GM19438 (cell line): Measurements from ENCODE around the gene RLF.
"Not testable (repeated sequence)": the region's sequence is repeated elsewhere in the genome, so short reads cannot be mapped to it uniquely, and the experiment has no call there.

Experiments
- ATAC-seq: cut with Tn5 transposase; IDR thresholded peaks from one replicate; pipeline ENCODE4 v1.9.1; 2021; ENCODE audit warnings: low read depth; ENCODE audit not compliant: unreplicated experiment

The RLF gene

DNA sequence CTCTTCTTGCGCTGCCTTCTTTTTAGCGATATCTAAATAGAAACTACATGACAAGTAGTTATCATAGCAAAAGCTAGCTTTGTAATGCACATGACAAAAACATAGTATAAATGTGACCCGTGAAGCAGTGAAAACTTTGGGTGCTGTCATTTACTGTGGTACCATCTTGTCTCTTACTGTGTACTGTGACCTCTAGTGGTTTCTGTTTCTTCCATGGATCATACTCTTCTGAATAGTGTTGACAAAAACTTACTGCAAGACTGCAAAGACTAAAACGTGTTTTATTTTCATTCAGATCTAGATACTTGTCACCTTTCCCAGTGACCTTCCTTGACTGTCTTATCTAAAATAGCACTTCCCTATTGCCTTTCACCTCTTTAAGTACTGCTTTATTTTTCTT lies 6.1 kb downstream of the RLF start:
- no peak for ATAC-seq

DNA sequence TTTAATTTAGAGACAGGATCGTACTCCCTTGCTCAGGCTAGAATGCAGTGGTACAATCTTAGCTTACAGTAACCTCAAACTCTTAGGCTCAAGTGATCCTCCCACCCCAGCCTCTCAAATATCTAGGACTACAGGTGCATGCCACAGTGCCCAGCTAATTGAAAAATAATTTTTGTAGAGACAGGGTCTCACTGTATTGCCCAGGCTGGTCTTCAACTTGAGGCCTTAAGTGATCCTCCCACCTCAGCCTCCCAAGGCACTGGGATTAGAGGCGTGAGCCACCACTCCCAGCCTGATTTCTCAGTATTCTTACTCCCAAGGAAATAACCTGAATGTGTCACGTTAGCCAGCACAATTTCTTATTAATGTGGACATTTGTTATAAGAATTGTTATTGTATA lies 9.8 kb downstream of the RLF start:
- no peak for ATAC-seq

DNA sequence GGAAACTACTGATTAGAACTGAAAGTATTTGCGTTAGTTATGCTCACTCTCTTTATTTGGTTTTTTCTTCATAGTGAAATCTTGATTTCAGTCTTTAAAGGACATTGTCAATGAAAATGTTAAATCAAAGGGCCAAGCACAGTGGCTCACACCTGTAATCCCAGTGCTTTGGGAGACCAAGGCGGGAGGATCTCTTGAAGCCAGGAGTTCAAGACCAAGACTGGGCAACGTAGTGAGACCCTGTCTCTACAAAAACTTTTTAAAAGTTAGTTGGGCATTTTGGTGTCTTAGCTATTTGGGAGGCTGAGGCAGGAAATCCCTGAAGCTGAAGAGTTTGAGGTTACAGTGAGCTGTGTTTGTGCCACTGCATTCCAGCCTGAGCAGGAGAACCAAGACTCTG lies 13.6 kb downstream of the RLF start:
- ATAC-seq, result no peak

DNA sequence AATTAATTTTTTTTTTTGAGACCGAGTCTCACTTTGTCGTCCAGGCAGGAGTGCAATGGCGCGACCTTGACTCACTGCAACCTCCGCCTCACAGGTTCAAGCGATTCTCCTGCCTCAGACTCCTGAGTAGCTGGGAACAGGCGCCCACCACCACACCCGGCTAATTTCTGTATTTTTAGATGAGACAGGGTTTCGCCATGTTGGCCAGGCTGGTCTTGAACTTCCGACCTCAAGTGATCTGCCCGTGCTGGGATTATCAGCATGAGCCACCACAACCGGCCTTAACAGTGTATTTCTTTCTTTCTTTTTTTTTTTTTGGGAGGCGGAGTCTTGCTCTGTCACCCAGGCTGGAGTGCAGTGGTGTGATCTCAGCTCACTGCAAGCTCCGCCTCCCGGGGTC lies 15.8 kb downstream of the RLF start:
- not testable (repeated sequence) for ATAC-seq

DNA sequence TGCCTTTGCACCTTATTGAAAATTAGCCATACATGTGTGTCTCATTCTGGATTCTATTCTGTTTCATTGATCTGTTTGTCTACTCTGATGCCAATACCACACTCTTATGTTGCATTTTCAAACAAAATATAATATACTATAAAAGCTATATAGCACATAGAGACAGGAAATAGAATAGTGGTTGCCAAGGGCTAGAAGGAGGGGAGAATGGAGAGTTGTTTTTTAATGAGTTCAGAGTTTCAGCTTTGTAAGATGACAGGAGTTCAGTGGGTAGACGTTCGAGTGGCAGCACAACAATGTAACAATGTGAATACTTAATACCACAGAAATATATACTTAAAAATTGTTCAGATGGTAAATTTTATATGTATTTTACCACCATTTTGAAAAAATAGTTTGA lies 17.0 kb downstream of the RLF start:
- no peak for ATAC-seq

DNA sequence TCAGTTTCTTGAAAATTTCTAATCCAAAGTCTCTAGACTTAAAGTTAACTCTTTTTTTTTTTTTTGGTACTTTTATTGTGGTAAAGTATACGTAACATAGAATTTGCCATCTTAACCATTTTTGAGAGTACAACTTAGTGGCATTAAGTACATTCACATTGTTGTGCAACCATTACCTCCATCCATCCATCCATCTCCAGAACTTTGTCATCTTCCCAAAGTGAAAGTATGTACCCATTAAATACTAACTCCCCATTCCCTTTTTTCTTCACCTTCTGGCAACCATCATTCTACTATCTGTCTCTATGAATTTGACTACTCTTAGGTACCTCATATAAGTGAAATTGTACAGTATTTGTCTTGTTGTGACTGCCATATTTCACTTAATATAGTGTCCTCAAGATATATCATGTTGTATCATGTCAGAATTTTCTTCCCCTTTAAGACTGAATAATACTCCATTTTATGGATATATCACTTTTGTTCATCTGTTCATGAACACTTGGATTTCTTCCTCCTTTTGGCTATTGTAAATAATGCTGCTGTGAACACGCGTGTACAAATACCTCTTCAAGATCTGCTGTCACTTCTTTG lies 18.4 kb downstream of the RLF start:
- ATAC-seq, result no peak

DNA sequence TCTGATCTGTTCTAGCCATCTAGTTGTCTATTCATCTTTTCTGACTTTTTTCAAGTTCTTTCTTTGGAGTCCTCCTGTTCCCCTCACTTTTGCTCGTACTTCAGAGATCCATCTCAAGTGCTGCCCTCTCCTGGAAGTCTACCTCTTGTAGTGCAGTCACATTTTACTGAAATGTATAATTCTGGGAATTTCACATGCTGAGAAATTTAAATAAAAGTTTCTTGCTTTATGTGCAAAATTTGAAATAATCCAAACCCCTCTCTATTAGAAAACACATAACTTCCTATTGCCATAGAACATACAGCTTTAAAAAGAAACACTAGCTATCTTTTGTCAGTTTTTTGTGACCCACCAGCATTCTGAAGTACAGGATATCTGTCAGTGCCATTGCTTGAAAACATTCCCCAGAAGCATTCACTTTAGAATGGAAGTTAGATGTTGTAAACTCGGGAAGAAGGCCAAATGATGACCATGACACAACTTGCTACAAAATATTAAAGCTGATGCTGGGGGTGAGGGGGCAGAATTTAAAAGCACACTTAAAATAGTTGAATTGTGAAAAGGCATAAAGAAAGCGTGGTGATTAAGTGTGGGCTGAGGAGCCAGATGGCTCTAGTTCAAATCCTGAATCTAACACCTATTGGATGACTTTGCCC lies 22.0 kb downstream of the RLF start:
- ATAC-seq, result no peak

DNA sequence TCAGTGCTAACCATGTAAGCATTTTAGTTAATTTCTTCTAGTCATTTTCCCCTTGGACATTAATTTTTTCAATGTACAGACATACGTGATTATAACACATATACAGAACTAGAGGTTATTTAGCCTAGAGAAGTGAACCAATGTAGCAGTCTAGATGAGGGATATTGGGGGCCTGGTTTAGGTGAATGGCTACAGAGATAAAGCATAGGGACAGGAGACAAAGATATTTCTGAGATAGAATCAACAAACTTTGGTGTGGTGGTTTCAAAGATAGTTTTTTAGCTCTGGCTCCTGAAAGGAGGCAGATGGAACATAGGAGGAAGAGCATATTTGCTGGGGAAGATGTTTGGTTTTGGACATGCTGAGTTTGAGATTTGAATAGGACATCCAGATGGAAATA lies 23.0 kb downstream of the RLF start:
- ATAC-seq, result no peak

DNA sequence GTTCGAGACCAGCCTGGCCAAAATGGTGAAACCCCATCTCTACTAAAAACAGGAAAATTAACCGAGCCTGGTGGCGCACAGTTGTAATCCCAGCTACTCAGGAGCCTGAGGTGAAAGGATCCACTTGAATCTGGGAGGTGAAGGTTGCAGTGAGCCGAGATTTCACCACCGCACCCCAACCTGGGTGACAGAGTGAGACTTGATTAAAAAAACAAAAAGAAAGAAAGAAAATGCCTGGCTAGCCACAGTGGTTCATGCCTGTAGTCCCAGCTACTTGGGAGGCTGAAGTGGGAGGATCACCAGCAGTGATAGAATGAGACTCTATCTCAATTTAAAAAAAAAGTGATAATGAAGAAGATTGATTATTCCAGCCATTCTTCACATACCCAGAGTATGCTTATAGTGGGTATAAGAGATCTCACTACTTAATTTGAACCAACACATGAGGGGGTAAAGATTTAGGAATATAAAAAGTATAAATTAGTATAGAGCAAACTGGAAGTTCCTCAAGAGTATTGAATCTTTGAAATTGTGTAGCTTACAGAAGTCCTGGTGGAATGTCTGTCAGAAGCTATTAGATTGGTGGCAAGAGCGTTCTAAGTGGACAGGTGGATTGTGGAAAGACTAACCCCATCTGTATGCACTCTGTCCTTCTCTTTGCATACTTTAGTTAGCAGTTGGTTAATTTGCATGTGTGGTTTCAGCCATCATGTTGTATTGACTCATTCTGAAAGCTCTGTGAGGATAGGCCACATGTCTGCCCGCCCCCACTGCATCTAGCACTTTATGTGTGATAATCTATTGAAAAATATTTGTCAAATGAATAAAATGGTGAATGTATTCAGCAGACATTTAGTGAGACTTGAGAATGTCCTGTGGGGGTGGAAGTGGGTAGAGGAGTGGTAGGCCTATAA lies 25.0 kb downstream of the RLF start:
- ATAC-seq, result peak; percentile 93

DNA sequence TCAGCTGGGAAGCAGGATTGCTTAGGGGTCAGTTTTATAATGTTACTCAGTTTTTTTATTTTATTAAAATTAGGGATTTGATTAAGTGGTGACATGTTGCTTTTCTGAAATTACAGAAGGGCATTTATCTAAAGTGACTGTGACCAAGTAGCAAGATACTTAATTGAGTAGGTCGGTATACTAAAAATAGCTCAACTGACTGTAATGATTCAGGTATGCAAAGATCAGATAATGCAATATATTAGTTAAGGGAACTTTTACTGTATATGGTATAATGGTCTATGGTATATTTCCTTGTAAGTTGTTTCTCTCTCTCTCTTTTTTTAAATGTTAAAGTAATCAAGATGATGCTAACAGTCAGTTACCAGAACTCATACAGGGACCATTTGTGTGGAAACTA lies 26.2 kb downstream of the RLF start:
- no peak for ATAC-seq

DNA sequence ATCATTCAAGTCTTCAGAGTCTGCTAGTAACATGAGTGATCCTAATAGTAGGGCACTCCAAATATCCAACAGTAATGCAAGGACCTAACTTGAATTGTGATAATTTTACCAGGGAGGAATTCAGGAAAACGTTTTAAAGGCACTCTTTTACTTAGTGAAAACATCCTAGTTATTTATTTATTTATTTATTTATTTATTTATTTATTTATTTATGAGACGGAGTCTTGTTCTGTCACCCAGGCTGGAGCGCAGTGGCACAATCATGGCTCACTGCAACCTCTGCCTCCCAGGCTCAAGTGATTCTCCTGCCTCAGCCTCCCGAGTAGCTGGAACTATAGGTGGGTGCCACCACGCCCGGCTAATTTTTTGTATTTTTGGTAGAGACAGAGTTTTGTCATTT lies 33.5 kb downstream of the RLF start:
- not testable (repeated sequence) for ATAC-seq

DNA sequence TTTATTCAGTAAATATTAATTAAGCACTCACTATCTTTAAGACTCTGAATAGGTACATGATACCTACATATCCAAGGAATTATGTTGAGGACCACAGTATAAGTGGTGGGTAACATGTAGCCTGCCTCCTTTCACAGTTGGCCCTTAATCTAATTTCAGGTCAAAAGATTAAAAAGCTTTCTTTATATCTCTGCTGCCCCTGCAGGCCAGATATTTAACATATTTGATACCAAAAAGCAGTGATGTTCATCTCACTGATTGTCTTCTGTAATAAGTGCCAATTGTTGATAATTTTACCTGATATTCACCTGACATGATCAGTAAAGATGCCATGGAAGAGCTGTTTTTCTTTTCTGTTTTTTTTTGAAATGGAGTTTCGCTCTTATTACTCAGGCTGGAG lies 36.5 kb downstream of the RLF start:
- no peak for ATAC-seq

DNA sequence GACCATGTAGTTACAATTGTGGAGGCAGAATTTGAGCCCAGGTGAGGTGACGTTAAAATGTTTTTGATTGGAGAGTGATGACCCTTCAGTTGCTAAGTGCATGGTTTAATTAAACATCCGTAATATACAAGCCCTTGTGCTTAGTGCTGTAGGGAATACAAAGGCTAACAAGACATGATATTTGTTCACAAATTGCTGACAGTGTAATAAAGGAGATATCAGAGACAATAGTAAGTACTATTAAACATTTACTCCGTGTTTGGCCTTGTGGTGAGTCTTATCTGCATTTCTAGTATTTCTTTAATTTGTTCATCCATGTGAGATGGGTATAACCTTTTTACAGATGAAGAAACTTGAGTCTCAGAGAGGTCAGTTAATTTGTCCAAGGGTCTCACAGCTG lies 37.9 kb downstream of the RLF start:
- no peak for ATAC-seq

DNA sequence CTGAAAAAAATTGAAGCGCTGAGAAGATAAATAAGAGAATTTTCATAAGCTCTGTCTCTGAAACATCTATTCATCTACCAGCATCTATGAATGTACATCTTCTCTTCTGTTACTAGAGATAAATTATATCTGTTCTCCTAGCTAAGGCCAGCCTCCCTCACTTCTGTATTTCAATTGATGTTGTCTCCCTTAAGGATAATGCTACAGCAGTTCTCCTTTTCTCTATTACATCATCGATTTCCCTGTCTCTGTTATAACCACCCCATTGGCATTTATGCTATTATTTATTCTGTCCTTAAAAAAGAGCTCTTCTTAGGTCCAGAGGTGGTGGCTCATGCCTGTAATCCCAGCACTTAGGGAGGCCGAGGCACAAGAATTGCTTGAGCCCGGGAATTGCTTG lies 43.7 kb downstream of the RLF start:
- no peak for ATAC-seq

DNA sequence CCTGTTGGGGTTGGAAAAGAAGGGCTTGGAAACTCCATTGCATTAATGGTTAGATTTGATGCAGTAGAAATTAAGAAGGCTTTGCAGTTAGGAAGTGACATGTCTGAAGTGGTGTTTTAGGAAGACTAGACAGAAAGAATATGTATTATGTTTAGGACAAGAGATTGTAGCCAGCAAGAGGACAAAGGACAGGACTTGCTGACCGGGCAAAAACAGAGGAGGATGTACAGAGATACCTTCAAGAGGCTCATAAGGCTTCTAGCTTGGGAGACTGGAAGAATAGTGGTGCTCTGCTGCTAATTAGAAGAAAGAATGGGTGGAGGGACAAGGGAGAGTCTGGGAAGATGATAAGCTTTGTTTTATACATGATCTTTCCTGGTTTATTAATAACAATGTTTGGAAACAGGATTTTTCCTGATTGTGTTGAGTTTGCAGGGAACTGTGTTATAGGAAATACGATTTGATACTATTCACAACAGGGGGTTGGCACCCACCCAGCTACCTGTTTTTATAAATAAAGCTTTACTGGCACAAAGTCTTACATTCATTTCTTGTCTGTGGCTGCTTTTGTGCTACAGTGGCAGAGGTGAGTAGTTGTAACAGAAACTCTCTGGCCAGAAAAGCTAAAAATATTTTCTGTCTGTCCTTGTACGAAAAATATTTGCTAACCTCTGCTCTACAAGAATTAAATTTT lies 49.5 kb downstream of the RLF start:
- ATAC-seq, result no peak

DNA sequence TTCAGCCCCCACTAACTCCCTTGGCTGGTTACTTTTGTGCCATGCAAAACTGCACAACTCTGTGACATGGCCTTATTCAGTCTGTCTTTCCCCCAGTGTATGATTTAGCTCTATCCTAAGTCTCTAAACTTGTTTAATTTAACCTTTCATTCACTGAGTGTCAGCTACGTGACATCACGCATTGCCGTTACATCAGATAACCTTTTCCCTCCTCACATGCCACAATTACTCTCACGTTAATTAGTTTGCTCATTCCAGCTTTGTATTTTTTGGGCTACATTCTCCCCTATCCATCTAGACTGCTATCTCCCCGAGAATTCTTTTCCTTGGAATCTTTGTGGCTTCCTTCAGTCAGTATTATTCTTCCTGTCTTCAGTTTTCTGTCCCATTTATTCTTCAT lies 57.1 kb downstream of the RLF start:
- ATAC-seq, result no peak

DNA sequence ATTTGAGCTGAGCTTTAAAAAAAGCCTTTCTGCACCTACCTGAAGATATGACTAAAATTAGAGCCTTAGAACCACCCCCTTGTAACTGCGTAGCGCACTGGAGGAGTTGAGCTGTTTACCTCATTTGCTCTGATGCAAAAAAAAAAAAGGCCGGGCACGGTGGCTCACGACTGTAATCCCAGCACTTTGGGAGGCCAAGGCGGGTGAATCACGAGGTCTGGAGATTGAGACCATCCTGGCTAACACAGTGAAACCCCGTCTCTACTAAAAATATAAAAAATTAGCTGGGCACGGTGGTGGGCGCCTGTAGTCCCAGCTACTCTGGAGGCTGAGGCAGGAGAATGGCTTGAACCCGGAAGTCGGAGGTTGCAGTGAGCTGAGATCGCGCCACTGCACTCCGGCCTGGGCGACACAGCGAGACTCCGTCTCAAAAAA lies 60.3 kb downstream of the RLF start:
- ATAC-seq, result not testable (repeated sequence)

DNA sequence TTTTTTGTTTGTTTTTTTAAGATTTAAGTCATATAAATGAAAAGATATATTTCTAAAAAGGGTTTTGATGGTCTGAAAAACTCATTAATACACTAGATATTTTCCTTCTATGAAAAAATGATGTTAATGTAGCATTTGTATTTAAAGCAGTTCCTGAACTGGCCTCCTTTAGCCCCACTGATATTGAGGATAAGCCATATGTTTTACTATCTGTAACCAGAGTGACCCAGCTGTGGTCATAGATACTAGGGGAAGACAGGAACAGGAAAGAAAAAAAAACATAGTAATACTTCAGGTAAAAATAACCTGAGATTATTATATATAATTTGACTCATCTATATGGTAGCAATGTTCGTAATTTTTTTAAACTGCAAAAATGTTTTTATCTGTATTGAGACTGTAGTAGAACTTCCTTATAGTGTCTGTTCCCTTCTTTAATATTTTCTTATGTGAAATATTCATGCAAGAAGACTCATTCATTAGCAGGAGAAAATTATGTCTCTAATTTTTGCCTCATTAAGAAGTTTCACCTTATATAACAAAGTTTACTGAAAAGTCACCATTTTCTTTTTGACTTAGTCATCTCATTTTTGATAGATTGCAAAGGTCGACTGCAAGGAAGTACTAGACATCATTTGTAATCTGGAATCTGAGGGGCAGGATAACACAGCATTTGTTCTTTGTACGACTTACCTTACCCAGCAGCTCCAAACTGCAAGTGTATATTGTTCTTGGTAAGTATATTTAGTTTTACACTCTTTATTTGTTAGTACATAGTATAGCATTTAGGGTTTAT lies 61.0 kb downstream of the RLF start:
- ATAC-seq, result no peak

DNA sequence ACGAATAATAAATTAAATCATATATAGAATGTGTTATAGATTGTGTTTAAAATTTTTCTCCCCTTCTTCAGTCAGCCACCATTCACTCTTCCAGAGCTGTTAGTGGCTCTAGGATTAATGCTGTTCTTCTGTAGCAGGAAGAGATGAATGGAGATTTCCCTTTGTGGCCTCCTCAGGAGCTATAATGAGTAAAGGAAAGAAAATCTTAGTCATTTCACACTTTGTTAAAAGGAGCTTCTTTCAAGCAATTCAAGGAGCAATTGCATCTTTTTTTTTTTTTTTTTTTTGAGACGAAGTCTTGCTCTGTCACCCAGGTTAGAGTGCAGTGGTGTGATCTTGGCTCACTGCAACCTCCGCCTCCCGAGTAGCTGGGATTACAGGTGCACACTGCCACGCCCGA lies 62.9 kb downstream of the RLF start:
- no peak for ATAC-seq

DNA sequence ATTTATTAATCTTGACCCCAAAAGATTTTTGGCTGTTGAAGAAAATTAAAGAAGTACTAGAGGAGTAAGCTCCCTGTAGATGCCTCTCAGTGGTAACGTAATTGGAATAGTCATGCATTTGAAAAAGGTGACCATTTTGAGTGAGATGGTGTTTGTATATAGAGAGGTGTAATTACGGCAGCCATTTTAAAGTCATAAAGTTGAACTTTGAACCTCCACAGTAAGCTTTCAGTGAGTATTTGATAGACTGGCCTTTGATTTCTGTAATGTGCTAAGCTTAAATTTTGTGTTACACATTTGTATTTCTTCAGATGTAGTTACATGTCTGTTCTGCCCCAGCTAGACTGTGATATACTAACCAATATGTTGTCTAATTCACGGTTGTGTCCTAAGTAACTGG lies 65.0 kb downstream of the RLF start:
- no peak for ATAC-seq
